HG02610 (cell line): Measurements from ENCODE around the gene TCP11L1.
"Not testable (repeated sequence)": the region's sequence is repeated elsewhere in the genome, so short reads cannot be mapped to it uniquely, and the experiment has no call there.

ENCODE experiments used
- ATAC-seq: cut with Tn5 transposase; IDR thresholded peaks from one replicate; pipeline ENCODE4 v1.9.1; 2021; ENCODE audit warnings: mild to moderate bottlenecking, moderate library complexity; ENCODE audit not compliant: unreplicated experiment

Gene TCP11L1

DNA sequence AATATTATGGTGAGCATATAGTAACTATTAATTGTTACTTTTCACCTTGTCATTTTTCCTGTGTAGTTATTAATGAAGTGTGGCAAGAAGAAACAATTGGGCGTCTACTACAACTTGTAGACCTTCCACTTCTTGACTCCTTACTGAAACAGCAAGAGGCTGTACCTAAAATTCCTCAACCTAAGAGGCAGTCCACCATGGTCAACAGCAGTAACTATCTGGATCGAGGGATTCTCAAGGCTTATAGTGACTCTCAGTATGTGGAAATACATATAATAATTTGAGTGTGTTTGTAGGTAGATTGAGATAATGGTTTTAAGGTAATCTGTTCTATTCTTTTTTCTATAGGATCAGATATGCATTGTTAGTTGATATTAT lies 10.8 kb upstream of the TCP11L1 start:
- ATAC-seq, result no peak

DNA sequence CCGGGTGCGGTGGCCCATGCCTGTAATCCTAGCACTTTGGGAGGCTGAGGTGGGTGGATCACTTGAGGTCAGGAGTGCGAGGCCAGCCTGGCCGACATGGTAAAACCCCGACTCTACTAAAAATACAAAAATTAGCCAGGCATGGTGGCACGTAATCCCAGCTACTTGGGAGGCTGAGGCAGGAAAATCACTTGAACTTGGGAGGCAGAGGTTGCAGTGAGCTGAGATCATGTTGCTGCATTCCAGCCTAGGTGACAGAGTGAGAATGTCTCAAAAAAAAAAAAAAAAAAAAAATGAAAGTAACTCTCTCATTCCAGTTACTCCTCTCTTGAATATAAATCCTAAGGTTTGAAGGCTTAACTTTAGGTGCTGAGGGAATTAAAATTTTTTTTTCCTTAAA lies 10.2 kb upstream of the TCP11L1 start:
- not testable (repeated sequence) for ATAC-seq

- ATAC-seq, result no peak
These were observed 5.9 kb upstream of the TCP11L1 start for GRCh38 chr11:33033493-33033892.

- ATAC-seq, result no peak
These were observed 4.4 kb upstream of the TCP11L1 start for GRCh38 chr11:33035011-33035410.

GRCh38 chr11:33040033-33040861 lies 875 bp downstream of the TCP11L1 start:
- ATAC-seq, result peak; percentile 34

- ATAC-seq, result peak; percentile 29
These were observed 1.6 kb downstream of the TCP11L1 start for GRCh38 chr11:33040862-33041453.

DNA sequence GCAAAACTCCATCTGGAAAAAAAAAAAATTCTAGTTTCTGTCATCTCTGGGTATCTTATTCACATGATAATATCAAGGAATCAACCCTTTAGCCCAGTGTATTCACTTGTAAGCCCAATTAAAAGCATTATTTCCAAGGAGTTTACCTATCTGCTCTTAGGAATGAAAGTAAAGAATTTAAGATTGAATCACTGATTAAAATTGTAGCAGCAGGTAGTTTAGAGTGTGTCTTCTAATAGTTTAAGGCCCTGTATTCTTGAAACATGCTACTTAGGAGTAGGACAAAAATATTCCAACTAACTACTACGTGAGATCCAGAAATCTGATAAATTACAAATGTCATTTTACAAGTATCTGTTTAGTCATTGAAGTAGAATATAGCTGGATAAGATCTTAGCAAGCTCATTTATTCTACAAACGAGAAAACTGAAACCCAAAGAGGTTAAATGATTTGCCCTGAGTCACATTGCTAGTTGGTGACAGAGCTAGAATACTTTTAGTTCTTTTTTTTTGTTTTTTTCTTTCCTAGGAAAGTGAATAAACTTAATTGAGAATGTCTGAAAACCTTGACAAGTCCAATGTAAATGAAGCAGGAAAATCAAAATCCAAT lies 4.0 kb downstream of the TCP11L1 start:
- no peak for ATAC-seq

- ATAC-seq, result no peak
These were observed 4.9 kb downstream of the TCP11L1 start for GRCh38 chr11:33044285-33044756.

GRCh38 chr11:33045551-33046255 lies 6.3 kb downstream of the TCP11L1 start:
- ATAC-seq, result no peak

DNA sequence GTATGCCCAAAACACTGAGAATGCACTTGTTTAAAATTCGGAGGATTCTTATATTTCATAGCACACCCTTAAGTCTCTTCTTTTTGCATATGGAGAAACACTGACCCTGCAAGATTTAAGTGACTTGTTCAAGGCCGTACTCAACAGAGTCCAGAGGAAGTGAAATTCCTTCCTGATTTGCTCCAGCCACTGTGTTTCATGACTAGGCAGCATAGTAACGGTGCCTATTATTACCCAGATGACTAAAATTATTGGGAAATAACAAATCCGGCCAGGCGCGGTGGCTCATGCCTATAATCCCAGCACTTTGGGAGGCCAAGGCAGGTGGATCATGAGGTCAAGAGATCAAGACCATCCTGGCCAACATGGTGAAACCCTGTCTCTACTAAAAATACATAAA lies 9.3 kb downstream of the TCP11L1 start:
- not testable (repeated sequence) for ATAC-seq

GRCh38 chr11:33049565-33050408 lies 10.4 kb downstream of the TCP11L1 start:
- not testable (repeated sequence) for ATAC-seq

DNA sequence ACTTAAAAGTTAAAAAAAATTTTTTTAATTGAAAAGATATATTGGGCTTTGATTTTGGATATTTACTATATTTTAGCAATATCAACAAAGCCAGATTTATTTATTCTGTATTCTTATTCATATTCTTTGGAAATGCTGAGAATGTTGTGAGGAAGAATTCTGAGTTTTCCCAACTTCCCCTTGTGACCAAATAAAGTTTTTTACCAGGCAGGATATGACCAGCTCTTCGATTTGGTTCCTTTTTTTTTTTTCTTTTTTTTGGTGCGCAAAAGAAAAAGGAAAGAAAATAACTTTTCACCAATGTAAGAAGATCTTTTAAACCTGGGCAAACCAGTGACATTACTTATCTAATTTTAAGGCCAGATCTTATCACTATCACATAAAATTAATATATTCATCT lies 12.9 kb downstream of the TCP11L1 start:
- no peak for ATAC-seq

DNA sequence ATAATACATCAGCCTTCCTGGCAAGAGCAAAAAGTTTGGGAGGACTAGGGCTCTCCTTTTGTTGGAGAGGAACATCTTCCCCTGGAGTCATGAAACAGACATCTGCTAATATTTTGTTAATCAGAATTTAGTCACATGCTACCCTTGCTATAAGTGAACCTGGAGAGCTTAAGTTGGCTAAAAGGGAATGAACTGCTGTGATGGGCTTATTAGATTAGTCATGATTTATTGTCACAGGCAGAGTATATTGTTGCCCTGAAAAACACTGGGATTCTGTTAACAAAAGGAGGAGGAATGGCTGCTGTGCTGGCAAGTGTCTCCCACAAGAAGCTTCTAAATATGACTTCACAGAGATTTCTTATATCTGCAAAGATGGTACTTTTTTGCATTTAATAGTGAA lies 16.0 kb downstream of the TCP11L1 start:
- no peak for ATAC-seq

DNA sequence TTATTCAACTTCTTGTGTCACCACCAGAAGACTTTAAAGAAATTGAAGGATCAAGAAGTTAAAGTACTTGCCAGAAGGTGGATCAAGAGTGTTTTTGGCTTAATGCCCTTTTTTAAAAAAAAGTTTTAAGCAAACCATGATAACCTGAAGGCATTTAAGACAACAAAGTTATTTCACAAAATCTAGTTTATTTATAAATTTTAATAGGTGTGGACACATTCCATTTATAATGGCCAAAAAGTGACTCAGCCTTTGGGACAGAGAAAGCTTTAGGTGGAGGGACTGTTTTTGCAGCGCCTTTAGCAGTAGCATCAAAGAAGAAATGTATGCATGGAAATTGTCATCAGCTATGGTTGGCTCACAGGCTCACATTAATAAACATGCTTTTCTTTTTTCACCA lies 17.9 kb downstream of the TCP11L1 start:
- ATAC-seq, result no peak

GRCh38 chr11:33059331-33060007 lies 20.1 kb downstream of the TCP11L1 start:
- ATAC-seq, result no peak

GRCh38 chr11:33060271-33060670 lies 20.9 kb downstream of the TCP11L1 start:
- ATAC-seq, result no peak

DNA sequence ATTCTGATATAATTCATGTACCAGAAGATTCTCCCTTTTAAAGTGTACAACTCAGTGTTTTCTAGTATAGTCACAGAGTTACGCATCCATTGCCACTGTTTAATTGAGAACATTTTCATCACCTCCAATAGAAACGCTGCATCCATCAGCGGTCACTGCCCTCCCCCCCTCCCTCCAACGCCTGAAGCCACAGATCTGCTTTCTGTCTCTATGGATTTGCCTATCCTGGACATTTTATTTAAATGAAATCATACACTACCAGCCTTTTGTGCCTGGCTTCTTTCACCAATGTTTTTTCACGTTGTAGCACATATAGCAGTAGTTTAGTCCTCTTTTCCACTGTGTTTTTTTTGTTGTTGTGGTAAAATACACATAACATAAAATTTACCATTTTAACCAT lies 22.8 kb downstream of the TCP11L1 start:
- no peak for ATAC-seq

- peak; percentile 68 for ATAC-seq
These were observed 24.0 kb downstream of the TCP11L1 start for GRCh38 chr11:33063326-33063881.

GRCh38 chr11:33064033-33064825 lies 24.9 kb downstream of the TCP11L1 start:
- ATAC-seq, result no peak
